NCI-H774 (cell line): ENCODE results near the gene HS6ST2.
"Not testable (repeated sequence)": the region's sequence is repeated elsewhere in the genome, so short reads cannot be mapped to it uniquely, and the experiment has no call there.

Experiments
- DNase-seq: peaks from one replicate; lab custom pipeline; 2025; lab: John Stamatoyannopoulos, UW

Gene HS6ST2

DNA sequence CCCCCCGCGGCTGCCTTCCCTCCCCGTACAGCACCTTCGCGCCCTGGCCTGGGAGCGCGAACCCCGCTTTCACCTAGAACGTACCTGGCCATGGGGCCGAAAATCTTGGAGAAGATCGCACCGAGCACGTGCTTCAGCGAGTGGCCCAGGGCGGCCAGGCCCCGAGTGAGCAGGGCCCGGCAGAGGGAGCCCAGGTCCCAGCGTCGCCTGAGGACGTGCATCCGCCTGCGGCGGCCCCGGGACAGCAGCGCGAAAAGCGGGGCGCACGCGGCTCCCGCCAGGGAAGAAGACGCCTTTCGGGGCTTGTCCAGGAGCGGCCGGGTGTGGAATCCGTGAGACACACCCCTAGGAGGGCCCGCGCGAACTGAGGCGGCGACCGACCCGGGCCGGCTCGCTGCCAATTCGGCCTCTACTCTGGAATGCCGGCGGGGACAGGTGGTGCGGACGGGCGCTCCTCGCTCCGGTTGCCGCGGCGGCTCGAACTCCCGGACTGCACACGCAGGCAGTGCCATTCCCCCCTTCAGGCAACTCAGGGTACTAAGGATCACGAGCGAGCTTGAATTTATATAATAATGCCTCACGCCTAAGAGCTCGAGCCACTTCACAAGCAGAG, at the start of gene HS6ST2:
Gene HS6ST2 (minus strand): TSS at position 539 of the 613 bp plus-strand sequence.
- no peak for DNase-seq

DNA sequence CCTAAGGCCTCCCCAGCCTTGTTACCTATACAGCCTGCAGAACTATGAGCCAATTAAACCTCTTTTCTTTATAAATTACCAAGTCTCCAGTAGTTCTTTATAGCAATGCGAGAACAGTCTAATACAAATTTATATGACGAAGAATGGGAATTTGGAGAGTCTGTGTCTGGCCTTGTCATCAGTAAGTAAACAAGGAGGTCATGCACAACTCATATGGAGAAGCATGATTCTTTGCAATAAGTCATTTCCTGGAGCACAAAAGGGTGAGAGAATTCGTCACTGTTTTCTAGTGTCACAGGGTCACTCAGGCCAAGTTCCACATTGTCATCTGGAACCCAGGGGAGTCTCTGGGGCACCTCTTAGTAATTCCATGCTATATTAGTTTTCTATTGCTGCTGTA, 49.0 kb upstream of the HS6ST2 start:
- no peak for DNase-seq

DNA sequence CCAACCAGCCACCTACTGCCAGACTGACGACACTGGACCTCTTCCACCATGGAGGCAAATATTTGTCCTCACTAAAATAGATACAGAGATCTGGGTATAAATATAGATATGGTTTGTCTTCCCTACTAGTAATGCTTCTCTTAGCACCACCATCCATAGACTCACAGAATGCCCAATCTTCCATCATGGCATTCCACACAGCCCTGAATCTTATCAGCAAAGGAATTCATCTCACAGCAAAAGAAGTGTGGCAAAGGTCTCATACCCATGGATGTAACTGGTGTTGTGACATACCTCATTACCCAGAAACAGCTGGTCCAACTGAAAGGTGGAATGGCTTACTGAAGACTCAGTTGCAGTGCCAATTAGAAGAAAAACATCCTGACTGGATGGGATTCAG, 47.2 kb upstream of the HS6ST2 start:
- no peak for DNase-seq

DNA sequence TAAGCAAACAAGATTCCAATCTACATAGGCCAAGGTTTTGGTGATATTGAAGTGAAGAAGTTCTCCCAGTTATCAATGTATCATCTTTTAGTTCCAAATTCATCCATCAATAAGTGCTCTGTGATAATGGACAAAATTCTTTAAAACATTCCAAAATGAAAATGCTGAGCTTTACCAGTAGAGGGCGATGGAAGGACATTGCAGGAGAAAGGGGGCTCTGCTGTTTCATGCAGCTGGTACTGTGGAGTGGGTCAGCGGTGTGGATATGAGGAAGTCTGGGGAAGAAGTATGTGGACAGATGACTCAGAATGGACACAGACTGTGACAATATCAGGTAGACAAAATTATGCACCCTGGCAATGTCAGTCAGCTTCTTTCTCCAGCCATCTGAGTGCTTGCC, 46.6 kb upstream of the HS6ST2 start:
- no peak for DNase-seq

DNA sequence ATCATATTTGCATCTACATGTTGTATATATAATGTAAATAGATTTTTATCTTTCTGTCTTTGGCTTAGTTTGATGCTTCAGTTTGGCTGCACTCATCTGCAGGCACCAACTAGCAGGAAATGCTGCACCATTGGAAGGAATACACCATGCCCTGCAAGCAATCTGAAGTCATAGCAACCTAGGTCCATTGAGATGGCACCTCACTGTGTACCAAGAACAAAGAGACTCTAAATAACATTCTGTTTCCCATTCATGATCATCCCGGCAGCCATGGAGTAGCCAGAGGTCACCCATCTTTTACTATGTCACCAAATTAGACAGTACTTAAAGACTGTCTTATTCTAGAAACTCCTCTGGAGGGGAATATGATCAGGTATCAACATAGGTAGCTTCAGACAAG, 40.8 kb upstream of the HS6ST2 start:
- DNase-seq, result no peak

GRCh38 chrX:132990835-132991234, 32.4 kb upstream of the HS6ST2 start:
- DNase-seq, result no peak

GRCh38 chrX:132986556-132986955, 28.1 kb upstream of the HS6ST2 start:
- no peak for DNase-seq

DNA sequence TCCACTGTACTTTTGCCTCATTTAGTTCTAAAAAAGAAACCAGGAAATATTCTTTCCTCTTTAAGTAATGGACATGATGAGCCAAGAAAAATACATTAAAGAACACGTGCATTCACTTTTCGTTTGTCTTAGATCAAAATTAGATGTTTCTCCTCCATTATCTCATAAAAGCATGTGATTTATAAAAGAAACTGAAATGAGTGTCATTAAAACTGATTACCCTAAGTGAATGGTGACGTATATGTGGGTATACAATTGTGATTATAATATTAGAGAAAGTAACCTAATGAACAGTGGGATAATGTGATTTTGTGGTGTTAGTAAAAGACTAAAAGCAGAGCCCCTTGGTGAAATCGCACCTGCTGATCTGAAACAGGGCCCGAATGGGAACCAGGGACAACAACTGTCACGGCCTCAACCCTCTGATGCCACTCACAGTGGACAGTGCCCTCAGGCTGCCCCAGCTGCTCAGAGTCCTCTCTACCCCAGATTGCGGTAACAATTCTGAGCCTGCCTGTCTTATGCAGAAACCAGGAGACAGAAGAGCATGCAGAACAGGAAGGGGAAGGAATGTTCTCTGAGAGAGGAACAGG, 25.7 kb upstream of the HS6ST2 start:
- no peak for DNase-seq

- DNase-seq, result no peak
These were observed 25.1 kb upstream of the HS6ST2 start for GRCh38 chrX:132983496-132983895.

GRCh38 chrX:132980035-132980434, 21.6 kb upstream of the HS6ST2 start:
- DNase-seq, result not testable (repeated sequence)

GRCh38 chrX:132968296-132968949, 10.0 kb upstream of the HS6ST2 start:
- no peak for DNase-seq

DNA sequence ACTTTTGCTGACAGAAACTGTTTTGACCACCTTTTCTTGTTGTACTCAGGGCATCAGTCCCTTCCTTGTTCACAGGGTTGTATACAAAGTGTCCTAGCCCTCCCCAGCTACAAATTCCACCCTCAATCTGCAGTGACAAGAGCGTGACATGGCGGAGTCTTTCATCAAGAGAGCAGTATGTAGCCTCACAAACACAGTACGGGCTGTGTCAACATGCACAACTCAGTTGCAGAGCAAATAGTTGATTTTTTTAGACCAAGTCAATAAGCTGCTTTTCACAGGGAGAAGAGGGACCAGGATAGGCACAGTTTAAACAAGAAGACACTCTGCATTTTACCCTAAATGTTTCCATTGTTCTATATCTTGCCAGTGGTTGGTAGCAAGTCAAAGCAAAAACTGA, 8.6 kb upstream of the HS6ST2 start:
- DNase-seq, result peak; percentile 27

DNA sequence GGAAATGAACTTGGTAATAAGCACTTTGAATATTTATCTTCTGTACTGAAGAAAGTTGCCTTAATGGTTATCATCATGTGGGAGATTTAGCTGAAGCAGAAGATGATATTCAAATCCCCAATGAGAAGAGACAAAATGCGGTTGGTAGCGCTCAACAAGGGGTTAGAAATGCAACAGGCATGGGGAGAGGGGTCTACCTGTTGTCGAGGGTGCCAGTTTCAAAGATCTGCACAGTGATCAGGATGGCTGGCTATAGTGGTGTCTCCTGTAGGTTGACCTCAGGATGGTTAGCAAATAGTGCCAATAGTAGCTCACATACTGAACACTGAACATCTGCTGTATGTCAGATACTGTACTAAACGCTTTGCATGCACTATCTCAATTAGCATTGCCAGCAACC, 7.0 kb upstream of the HS6ST2 start:
- DNase-seq, result no peak

DNA sequence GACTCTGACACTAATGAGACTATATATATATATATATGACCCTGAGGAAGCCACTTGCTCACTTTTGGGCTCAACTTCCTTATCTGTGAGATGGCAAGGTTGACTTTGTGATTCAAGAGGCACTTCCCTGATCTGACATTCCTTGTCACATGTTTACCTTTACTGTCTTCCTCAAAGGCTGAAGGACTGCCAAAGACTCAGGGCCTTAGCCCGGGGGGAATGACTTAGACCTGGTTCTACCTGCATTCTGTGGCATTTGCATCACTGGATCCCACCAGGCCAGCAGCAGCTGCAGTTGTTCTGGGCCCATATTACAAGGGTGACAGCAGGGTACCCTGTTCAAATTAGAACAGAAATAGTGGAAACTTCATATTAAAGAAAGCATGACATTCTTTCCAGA, 3.1 kb upstream of the HS6ST2 start:
- DNase-seq, result no peak

GRCh38 chrX:132957211-132958090, 978 bp downstream of the HS6ST2 start:
- no peak for DNase-seq

- DNase-seq, result no peak
These were observed 1.8 kb downstream of the HS6ST2 start for GRCh38 chrX:132956421-132957210.

DNA sequence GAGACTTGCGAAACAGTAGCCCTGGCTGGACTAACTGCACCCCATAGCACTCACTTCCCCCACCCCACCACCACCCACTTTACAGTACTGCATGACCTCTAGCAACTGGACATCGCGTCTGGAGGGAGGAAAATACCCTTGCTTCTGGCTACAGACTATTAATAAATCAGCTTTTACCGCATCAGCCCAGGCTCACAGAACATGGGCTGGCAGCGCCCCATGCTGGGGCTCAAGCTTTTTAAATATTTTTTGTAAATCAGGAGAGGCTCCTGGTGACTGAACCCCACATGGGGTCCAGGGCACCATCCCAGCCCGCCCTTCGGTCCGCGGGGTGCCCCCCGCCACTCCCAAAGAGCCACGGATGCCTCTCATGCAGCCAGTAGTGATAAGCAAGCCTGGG, 2.7 kb downstream of the HS6ST2 start:
- DNase-seq, result no peak

DNA sequence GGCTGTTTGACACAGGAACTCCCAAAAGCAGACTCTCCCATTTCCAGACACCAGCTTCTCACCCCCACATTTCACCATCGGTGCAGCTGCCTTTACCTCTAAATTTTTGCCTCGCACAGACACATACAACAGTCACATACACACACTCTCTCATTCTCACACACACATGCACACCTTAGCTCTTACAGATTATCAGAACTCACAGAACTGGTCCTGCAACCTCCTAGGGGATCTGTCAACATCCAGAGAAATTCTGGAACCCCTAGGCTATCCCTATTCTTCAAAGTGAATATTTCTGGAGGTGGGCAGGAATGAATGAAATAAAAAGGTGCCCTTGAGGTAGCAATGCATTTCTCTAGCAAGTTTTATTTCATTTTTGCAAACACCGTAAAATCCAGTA, 4.1 kb downstream of the HS6ST2 start:
- no peak for DNase-seq

- no peak for DNase-seq
These were observed 5.1 kb downstream of the HS6ST2 start for GRCh38 chrX:132953354-132953753.

- peak; percentile 25 for DNase-seq
These were observed 9.7 kb downstream of the HS6ST2 start for GRCh38 chrX:132948648-132949260.

DNA sequence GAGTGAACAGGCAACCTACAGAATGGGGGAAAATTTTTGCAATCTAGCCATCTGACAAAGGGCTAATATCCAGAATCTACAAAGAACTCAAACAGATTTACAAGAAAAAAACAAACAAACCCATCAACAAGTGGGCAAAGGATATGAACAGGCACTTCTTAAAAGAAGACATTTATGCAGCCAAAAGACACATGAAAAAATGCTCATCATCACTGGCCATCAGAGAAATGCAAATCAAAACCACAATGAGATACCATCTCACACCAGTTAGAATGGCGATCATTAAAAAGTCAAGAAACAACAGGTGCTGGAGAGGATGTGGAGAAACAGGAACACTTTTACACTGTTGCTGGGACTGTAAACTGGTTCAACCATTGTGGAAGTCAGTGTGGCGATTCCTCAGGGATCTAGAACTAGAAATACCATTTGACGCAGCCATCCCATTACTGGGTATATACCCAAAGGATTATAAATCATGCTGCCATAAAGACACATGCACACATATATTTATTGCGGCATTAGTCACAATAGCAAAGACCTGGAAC, 13.3 kb downstream of the HS6ST2 start:
- DNase-seq, result not testable (repeated sequence)
